Measurements from ENCODE around the gene RASAL3. TPM values are rescaled to one million over a fixed set of nuclear protein-coding genes. Genes with fewer than 3 reads are reported as not detected.

Gene RASAL3
- total RNA-seq, 2 donors from 2014 or later: 2.6 to 3.6 TPM

GRCh38 chr19:15427350-15427700, 37.0 kb downstream of the RASAL3 start:
- DNase-seq (no peak), ATAC-seq (no peak)
- WGBS, 2 donors: 97 to 98% methylated on average over 18 to 25 of the region's 25 CpGs
- intact Hi-C loops (cut with DNase I): no loop called here
- Histone ChIP-seq H3K9me3 (no peaks in the 10 kb centered on the region), H3K4me3 (no peak overlapping the region), H3K27ac (no peak overlapping the region), H3K4me1 (peaks cover 30% of the 10 kb centered on the region), H3K27me3 (no peaks in the 10 kb centered on the region), H3K36me3 (replicated peaks in 1 of 2; ENCODE audit: insufficient read depth in 1 of 2, low read depth in 2 of 2) (peaks cover 11 to 34% of the 10 kb centered on the region in 2 donors)
- TF ChIP-seq CTCF (IDR thresholded peaks at IDR 0.05) (no peak), POLR2A (IDR thresholded peaks at IDR 0.05) (no peak)

GRCh38 chr19:15426485-15427349, 37.6 kb downstream of the RASAL3 start:
- ATAC-seq (no peak), DNase-seq (no peak)
- TF ChIP-seq POLR2A (IDR thresholded peaks at IDR 0.05) (no peak), CTCF (IDR thresholded peaks at IDR 0.05) (no peak)
- H3K36me3 ChIP-seq (replicated peaks in 1 of 2; ENCODE audit: insufficient read depth in 1 of 2, low read depth in 2 of 2): peaks cover 11 to 34% of the 10 kb centered on the region in 2 donors
- H3K9me3 ChIP-seq: no peaks in the 10 kb centered on the region
- intact Hi-C loops (cut with DNase I): no loop called here
- H3K27me3 ChIP-seq: no peaks in the 10 kb centered on the region
- no peak overlapping the region for H3K4me3 ChIP-seq
- no peak overlapping the region for H3K27ac ChIP-seq
- WGBS, 2 donors: 84 to 92% methylated on average over 15 of the region's 16 CpGs
- H3K4me1 ChIP-seq: peaks cover 35% of the 10 kb centered on the region

GRCh38 chr19:15425321-15425950, 38.9 kb downstream of the RASAL3 start:
- DNase-seq: no peak
- intact Hi-C loops (cut with DNase I): no loop called here
- Histone ChIP-seq H3K27me3 (no peaks in the 10 kb centered on the region), H3K27ac (no peak overlapping the region), H3K4me3 (no peak overlapping the region), H3K4me1 (peaks cover 25% of the 10 kb centered on the region), H3K36me3 (replicated peaks in 1 of 2; ENCODE audit: insufficient read depth in 1 of 2, low read depth in 2 of 2) (peaks cover 11 to 34% of the 10 kb centered on the region in 2 donors), H3K9me3 (no peaks in the 10 kb centered on the region)
- ATAC-seq: no peak
- TF ChIP-seq CTCF (IDR thresholded peaks at IDR 0.05) (no peak), POLR2A (IDR thresholded peaks at IDR 0.05) (no peak)
- 94 to 95% methylated on average over 20 to 35 of the region's 36 CpGs for WGBS, 2 donors

GRCh38 chr19:15424692-15425272, 39.6 kb downstream of the RASAL3 start:
- WGBS, 2 donors: 94 to 99% methylated on average over 20 to 21 of the region's 38 CpGs
- Histone ChIP-seq H3K4me1 (peaks cover 21% of the 10 kb centered on the region), H3K36me3 (replicated peaks in 1 of 2; ENCODE audit: insufficient read depth in 1 of 2, low read depth in 2 of 2) (peaks cover 11 to 34% of the 10 kb centered on the region in 2 donors), H3K27me3 (no peaks in the 10 kb centered on the region), H3K4me3 (no peak overlapping the region), H3K27ac (no peak overlapping the region), H3K9me3 (no peaks in the 10 kb centered on the region)
- DNase-seq (no peak), ATAC-seq (no peak)
- TF ChIP-seq POLR2A (IDR thresholded peaks at IDR 0.05): no peak
- no peak for TF ChIP-seq CTCF (IDR thresholded peaks at IDR 0.05)
- intact Hi-C loops (cut with DNase I): no loop called here
